ENCODE measurements around the gene CHP1.
"Not testable (repeated sequence)": the region's sequence is repeated elsewhere in the genome, so short reads cannot be mapped to it uniquely, and the experiment has no call there.

CHP1 gene

DNA sequence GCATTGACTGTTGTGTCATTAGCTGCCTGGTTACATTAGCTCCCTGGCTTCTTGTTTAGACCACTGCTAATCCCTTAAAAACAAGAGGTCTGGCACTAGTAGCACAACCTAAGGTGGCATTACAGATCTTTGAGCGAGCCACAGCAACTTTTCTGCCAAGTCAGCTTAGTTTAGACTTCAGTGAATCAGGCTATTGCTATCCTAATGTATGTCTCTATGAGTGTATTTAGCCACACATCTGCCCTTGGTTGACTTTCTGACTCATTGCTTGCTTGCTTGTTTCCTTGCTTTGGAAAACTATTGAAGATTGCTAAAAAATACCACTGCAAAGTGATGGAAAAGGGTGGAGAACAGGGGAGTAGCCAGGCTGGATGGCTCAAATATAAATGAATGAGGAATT lies 50.2 kb downstream of the CHP1 start:
- Histone ChIP-seq H3K4me2 (ENCODE audit: low read depth, low read length, poor library complexity, severe bottlenecking) (no peak overlapping the region), H3K9ac (ENCODE audit: low read depth, low read length, poor library complexity, severe bottlenecking) (no peak overlapping the region), H3K9me2 (replicated peaks; ENCODE audit: low read depth, low read length) (no peaks in the 10 kb centered on the region), H3K27me3 (ENCODE audit: insufficient read depth, low read length, poor library complexity, severe bottlenecking) (peaks cover 5% of the 10 kb centered on the region), H3K9me3 (ENCODE audit: insufficient read depth, low read depth, low read length) (no peaks in the 10 kb centered on the region), H3K36me3 (ENCODE audit: insufficient read depth, low read length) (peaks cover 25% of the 10 kb centered on the region; the same call in 1 of the 2 replicates), H4K20me1 (ENCODE audit: insufficient read depth, low read length, poor library complexity, severe bottlenecking) (peaks cover 21% of the 10 kb centered on the region), H3K4me1 (ENCODE audit: insufficient read depth, low read length, poor library complexity, severe bottlenecking) (peaks cover 18% of the 10 kb centered on the region), H3K79me2 (ENCODE audit: insufficient read depth, low read length) (peaks cover 25% of the 10 kb centered on the region), H3F3A (ENCODE audit: low read depth) (no peaks in the 10 kb centered on the region), H2AFZ (ENCODE audit: low read length) (no peak overlapping the region), H3K4me3 (ENCODE audit: low read length, poor library complexity, severe bottlenecking) (no peak overlapping the region)
- TF ChIP-seq EZH2phosphoT487 (IDR thresholded peaks at IDR 0.05; ENCODE audit: borderline replicate concordance) = no peak
- TF ChIP-seq, protein P1, sequence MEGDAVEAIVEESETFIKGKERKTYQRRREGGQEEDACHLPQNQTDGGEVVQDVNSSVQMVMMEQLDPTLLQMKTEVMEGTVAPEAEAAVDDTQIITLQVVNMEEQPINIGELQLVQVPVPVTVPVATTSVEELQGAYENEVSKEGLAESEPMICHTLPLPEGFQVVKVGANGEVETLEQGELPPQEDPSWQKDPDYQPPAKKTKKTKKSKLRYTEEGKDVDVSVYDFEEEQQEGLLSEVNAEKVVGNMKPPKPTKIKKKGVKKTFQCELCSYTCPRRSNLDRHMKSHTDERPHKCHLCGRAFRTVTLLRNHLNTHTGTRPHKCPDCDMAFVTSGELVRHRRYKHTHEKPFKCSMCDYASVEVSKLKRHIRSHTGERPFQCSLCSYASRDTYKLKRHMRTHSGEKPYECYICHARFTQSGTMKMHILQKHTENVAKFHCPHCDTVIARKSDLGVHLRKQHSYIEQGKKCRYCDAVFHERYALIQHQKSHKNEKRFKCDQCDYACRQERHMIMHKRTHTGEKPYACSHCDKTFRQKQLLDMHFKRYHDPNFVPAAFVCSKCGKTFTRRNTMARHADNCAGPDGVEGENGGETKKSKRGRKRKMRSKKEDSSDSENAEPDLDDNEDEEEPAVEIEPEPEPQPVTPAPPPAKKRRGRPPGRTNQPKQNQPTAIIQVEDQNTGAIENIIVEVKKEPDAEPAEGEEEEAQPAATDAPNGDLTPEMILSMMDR (conservative IDR thresholded peaks at IDR 0.05; ENCODE audit: low read length) = no peak

DNA sequence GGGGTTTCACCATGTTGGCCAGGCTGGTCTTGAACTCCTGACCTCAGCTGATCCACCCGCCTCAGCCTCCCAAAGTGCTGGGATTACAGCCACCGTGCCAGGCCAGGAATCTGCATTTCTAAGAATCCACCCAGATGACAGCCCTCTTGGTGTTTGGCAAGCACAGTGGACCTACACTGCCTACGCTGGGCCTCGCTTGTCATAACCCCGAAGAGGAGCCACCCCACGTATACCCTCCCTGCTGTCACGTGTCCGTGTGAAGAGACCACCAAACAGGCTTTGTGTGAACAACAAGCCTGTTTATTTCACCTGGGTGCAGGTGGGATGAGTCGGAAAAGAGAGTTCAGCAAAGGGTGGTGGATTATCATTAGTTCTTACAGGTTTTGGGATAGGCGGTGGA lies 51.4 kb downstream of the CHP1 start:
- H3K4me3 ChIP-seq (ENCODE audit: low read length, poor library complexity, severe bottlenecking); H3F3A ChIP-seq (ENCODE audit: low read depth); H3K4me2 ChIP-seq (ENCODE audit: low read depth, low read length, poor library complexity, severe bottlenecking); H3K9me3 ChIP-seq (ENCODE audit: insufficient read depth, low read depth, low read length); H2AFZ ChIP-seq (ENCODE audit: low read length); H3K9ac ChIP-seq (ENCODE audit: low read depth, low read length, poor library complexity, severe bottlenecking); H3K27me3 ChIP-seq (ENCODE audit: insufficient read depth, low read length, poor library complexity, severe bottlenecking); H3K9me2 ChIP-seq (replicated peaks; ENCODE audit: low read depth, low read length): not testable (repeated sequence)
- H3K4me1 ChIP-seq (ENCODE audit: insufficient read depth, low read length, poor library complexity, severe bottlenecking) = peaks cover 26% of the 10 kb centered on the region
- peaks cover 24% of the 10 kb centered on the region; the same call in 1 of the 2 replicates for H3K36me3 ChIP-seq (ENCODE audit: insufficient read depth, low read length)
- peaks cover 37% of the 10 kb centered on the region for H3K79me2 ChIP-seq (ENCODE audit: insufficient read depth, low read length)
- H4K20me1 ChIP-seq (ENCODE audit: insufficient read depth, low read length, poor library complexity, severe bottlenecking) = peaks cover 32% of the 10 kb centered on the region

DNA sequence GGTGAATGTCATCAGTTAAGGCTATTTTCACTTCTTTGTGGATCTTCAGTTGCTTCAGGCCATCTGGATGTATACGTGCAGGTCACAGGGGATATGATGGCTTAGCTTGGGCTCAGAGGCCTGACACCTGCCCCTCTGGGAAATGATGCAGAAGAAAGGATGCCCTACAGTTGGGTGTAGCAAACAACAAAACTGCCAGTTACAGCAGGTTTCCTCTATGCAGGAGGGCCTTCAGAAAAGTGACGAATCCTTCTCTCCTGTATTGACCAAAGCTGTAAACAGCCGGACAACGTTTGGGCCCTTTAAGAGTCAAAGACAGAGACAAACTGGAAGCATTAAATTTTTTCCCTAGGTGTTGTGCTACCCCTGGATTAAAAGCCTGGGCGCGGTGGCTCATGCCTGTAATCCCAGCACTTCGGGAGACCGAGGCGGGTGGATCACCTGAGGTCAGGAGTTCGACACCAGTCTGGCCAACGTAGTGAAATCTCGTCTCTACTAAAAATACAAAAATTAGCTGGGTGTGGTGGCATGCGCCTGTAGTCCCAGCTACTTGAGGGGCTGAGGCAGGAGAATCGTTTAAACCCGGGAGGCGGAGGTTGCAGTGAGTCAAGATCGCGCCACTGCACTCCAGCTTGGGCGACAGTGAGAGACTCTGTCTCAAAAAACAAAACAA lies 52.0 kb downstream of the CHP1 start:
- H2AFZ ChIP-seq (ENCODE audit: low read length) = peak overlapping the region; percentile 69
- peaks cover 26% of the 10 kb centered on the region; the same call in 1 of the 2 replicates for H3K36me3 ChIP-seq (ENCODE audit: insufficient read depth, low read length)
- H3K9me2 ChIP-seq (replicated peaks; ENCODE audit: low read depth, low read length); H3K27me3 ChIP-seq (ENCODE audit: insufficient read depth, low read length, poor library complexity, severe bottlenecking); H3F3A ChIP-seq (ENCODE audit: low read depth); H3K9me3 ChIP-seq (ENCODE audit: insufficient read depth, low read depth, low read length): not testable (repeated sequence)
- peaks cover 44% of the 10 kb centered on the region for H3K79me2 ChIP-seq (ENCODE audit: insufficient read depth, low read length)
- H3K4me3 ChIP-seq (ENCODE audit: low read length, poor library complexity, severe bottlenecking) = peak overlapping the region; percentile 90
- peak overlapping the region; percentile 82 for H3K9ac ChIP-seq (ENCODE audit: low read depth, low read length, poor library complexity, severe bottlenecking)
- peaks cover 38% of the 10 kb centered on the region for H4K20me1 ChIP-seq (ENCODE audit: insufficient read depth, low read length, poor library complexity, severe bottlenecking)
- H3K4me2 ChIP-seq (ENCODE audit: low read depth, low read length, poor library complexity, severe bottlenecking) = peak overlapping the region; percentile 73
- H3K4me1 ChIP-seq (ENCODE audit: insufficient read depth, low read length, poor library complexity, severe bottlenecking) = peaks cover 29% of the 10 kb centered on the region

DNA sequence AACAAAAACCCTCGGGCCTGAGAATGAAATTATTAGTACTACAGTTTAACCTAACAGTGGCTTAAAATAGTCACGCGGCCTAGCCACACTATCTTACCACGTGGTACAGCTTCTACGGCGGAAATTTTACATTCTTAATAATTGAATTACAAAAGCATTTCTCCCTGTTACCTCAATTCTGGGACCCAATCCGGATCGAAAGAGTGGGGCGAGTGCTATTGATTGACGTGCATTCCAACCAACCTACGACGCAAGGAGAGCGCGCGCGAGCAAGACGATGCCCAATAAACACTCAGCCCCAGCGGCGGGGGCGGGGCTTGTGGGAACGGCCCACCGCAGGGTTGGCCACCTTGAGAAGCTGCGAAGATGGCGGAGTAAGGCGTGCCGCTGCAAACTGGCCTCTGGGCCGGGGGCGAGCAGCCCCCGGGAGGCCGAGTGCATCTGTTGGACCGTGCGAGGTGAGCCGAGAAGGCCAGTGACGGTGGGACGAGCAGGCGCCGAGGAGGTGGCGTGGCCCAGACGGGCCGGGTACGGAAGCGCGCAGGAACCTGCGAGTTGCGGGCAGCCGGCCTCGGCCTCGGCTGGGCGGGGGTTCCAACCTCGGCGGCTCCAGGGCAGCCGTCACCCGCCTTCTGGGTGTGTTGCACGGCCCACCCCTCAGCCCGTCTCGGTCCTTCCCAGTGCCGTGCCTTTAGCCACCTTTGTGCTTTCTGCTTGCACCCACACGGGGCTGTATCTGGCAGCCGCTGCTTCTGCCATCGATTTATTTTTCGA lies 52.8 kb downstream of the CHP1 start:
- Histone ChIP-seq H3K4me1 (ENCODE audit: insufficient read depth, low read length, poor library complexity, severe bottlenecking) (peaks cover 37% of the 10 kb centered on the region), H3K9me3 (ENCODE audit: insufficient read depth, low read depth, low read length) (no peaks in the 10 kb centered on the region), H3F3A (ENCODE audit: low read depth) (no peaks in the 10 kb centered on the region), H2AFZ (ENCODE audit: low read length) (peak overlapping the region; percentile 76), H3K36me3 (ENCODE audit: insufficient read depth, low read length) (peaks cover 30% of the 10 kb centered on the region), H3K79me2 (ENCODE audit: insufficient read depth, low read length) (peaks cover 51% of the 10 kb centered on the region), H3K9me2 (replicated peaks; ENCODE audit: low read depth, low read length) (no peaks in the 10 kb centered on the region), H3K9ac (ENCODE audit: low read depth, low read length, poor library complexity, severe bottlenecking) (peak overlapping the region; percentile 98), H3K27me3 (ENCODE audit: insufficient read depth, low read length, poor library complexity, severe bottlenecking) (peaks cover 5% of the 10 kb centered on the region), H4K20me1 (ENCODE audit: insufficient read depth, low read length, poor library complexity, severe bottlenecking) (peaks cover 46% of the 10 kb centered on the region), H3K4me2 (ENCODE audit: low read depth, low read length, poor library complexity, severe bottlenecking) (peak overlapping the region; percentile 73), H3K4me3 (ENCODE audit: low read length, poor library complexity, severe bottlenecking) (peak overlapping the region; percentile 90)
- TF ChIP-seq, protein P1 (conservative IDR thresholded peaks at IDR 0.05; ENCODE audit: low read length) = no peak
- TF ChIP-seq EZH2phosphoT487 (IDR thresholded peaks at IDR 0.05; ENCODE audit: borderline replicate concordance) = no peak
